HepG2 (cell line): ENCODE data around the gene ARL3. TPM values are rescaled to one million over a fixed set of nuclear protein-coding genes. Genes with fewer than 3 reads are reported as not detected.

Experiments
- ATAC-seq: fragments of 200-7000 bp; cut with Tn5 transposase; 3 replicates; pipeline ENCODE4 v1.9.1; 2020; ENCODE audit warnings: mild to moderate bottlenecking, moderate library complexity
- BruUV-seq: library from RNA; stranded (reverse); fragments of 400-500 nt; replicated peaks from 2 replicates; lab custom pipeline; 2021; lab: Mats Ljungman, UMichigan
- CTCF ChIA-PET: fragments of 300-600 bp; formaldehyde crosslinking; extraction: SDS; loops from one replicate; lab custom pipeline; 2021; ENCODE audit warnings: low total read pairs, inconsistent platforms, low intra/inter-chr PET ratio; lab: Yijun Ruan, JAX
- POLR2A ChIA-PET: fragments of 350-600 bp; sonication (Branson Sonifier 250); formaldehyde crosslinking; loops from one replicate; lab custom pipeline; 2020; ENCODE audit warnings: antibody characterized with exemption, inconsistent platforms; lab: Yijun Ruan, JAX
- DNase-seq: peaks from one replicate; pipeline ENCODE4 v3.0.0-alpha.2; 2015; ENCODE audit warnings: low spot score
- FAIRE-seq: peaks from 3 replicates; lab custom pipeline; 2011; peaks lifted over from hg19 to GRCh38; lab: Jason Lieb, UNC
- H2AFZ ChIP-seq: one replicate; pipeline ENCODE4 v1.6.1; 2011; ENCODE audit warnings: low read length, inconsistent platforms
- H3K27ac ChIP-seq: fragments of 300-600 bp; 3 replicates; pipeline ENCODE4 v1.8.0; 2011; ENCODE audit warnings: mixed run types, mild to moderate bottlenecking, mixed read lengths, low read length, inconsistent platforms; ENCODE audit not compliant: insufficient read depth; ENCODE audit errors: extremely low read length
- H3K27me3 ChIP-seq, 2 experiments: fragments of 200-600 bp in 1 of 2; 2 replicates in 1 of 2; 3 replicates in 1 of 2; pipeline versions ENCODE4 v1.6.0 to v1.8.0; 2011; ENCODE audit warnings: low read length in 2 of 2, mild to moderate bottlenecking in 2 of 2, moderate library complexity in 2 of 2, inconsistent platforms in 1 of 2; ENCODE audit not compliant: insufficient read depth in 2 of 2, control insufficient read depth in 1 of 2
- H3K36me3 ChIP-seq, 2 experiments: fragments of 200-600 bp in 1 of 2; replicated peaks in 1 of 2; 2 replicates in 1 of 2; 3 replicates in 1 of 2; pipeline versions ENCODE4 v1.5.1 to v1.8.0; 2011; ENCODE audit warnings: low read length in 2 of 2, inconsistent platforms in 1 of 2; ENCODE audit not compliant: insufficient read depth in 2 of 2, control insufficient read depth in 1 of 2
- H3K4me1 ChIP-seq: 2 replicates; pipeline ENCODE4 v1.5.1; 2012; ENCODE audit warnings: low read length, inconsistent platforms; ENCODE audit not compliant: insufficient read depth
- H3K4me2 ChIP-seq: 2 replicates; pipeline ENCODE4 v1.6.0; 2011; ENCODE audit warnings: low read depth, low read length, inconsistent platforms
- H3K4me3 ChIP-seq, 3 experiments: fragments of 200-600 bp in 1 of 3; sonication (generic), shearing (Covaris generic) in 1 of 3; replicated peaks in 1 of 3; 2 replicates each; pipeline ENCODE4 v1.5.1; 2011 to 2016; ENCODE audit warnings: low read length in 3 of 3, inconsistent platforms in 2 of 3, low read depth in 2 of 3, mild to moderate bottlenecking in 2 of 3, control low read depth in 1 of 3, mixed read lengths in 1 of 3; ENCODE audit not compliant: insufficient read depth in 1 of 3
- H3K79me2 ChIP-seq: one replicate; pipeline ENCODE4 v1.6.1; 2011; ENCODE audit warnings: low read length, inconsistent platforms; ENCODE audit not compliant: insufficient read depth
- H3K9ac ChIP-seq: 2 replicates; pipeline ENCODE4 v1.6.0; 2011; ENCODE audit warnings: mild to moderate bottlenecking, low read depth, low read length, inconsistent platforms; ENCODE audit not compliant: insufficient read depth
- H3K9me3 ChIP-seq: 2 replicates; pipeline ENCODE4 v1.5.1; 2012; ENCODE audit warnings: mild to moderate bottlenecking, low read length
- H4K20me1 ChIP-seq: 2 replicates; pipeline ENCODE4 v1.6.0; 2011; ENCODE audit warnings: inconsistent platforms, mild to moderate bottlenecking, low read length, moderate library complexity; ENCODE audit not compliant: insufficient read depth
- CEBPG ChIP-seq: IDR thresholded peaks from 2 replicates; pipeline ENCODE4 v1.6.1; 2016
- GABPA ChIP-seq, 2 experiments: IDR thresholded peaks; 2 replicates each; pipeline ENCODE4 v1.6.1; 2011 to 2016; ENCODE audit warnings: low read depth in 2 of 2, low read length in 1 of 2, missing biosample characterization in 1 of 2, missing genetic modification characterization in 1 of 2
- HBP1 ChIP-seq: IDR thresholded peaks from 2 replicates; pipeline ENCODE4 v1.6.1; 2016; ENCODE audit warnings: low read depth, control low read depth
- MTF2 ChIP-seq: sonication (generic); formaldehyde crosslinking; IDR thresholded peaks from 2 replicates; pipeline ENCODE4 v1.5.0; 2020; ENCODE audit warnings: missing genetic modification reagents, borderline replicate concordance
- MYNN ChIP-seq: sonication (generic); formaldehyde crosslinking; IDR thresholded peaks from 2 replicates; pipeline ENCODE4 v1.4.0; 2020; ENCODE audit warnings: mild to moderate bottlenecking, low read depth, missing genetic modification reagents
- PRDM10 ChIP-seq: sonication (generic); formaldehyde crosslinking; IDR thresholded peaks from 2 replicates; pipeline ENCODE4 v1.4.0; 2020; ENCODE audit warnings: low read depth, missing genetic modification reagents
- SIN3A ChIP-seq: IDR thresholded peaks from 2 replicates; pipeline ENCODE4 v1.6.1; 2011; ENCODE audit warnings: low read depth, mild to moderate bottlenecking, control low read depth, low read length, borderline replicate concordance
- SKI ChIP-seq: fragments of 450-650 bp; IDR thresholded peaks from one replicate; pipeline ENCODE4 v1.6.1; 2018; ENCODE audit warnings: mild to moderate bottlenecking; ENCODE audit not compliant: partially characterized antibody
- SSRP1 ChIP-seq: IDR thresholded peaks from 2 replicates; pipeline ENCODE4 v1.6.1; 2016; ENCODE audit warnings: control low read depth
- ZFP1 ChIP-seq: IDR thresholded peaks from 2 replicates; pipeline ENCODE4 v1.6.1; 2016
- ZNF281 ChIP-seq: sonication (generic); formaldehyde crosslinking; IDR thresholded peaks from 2 replicates; pipeline ENCODE4 v1.4.0; 2020; ENCODE audit warnings: missing genetic modification reagents, borderline replicate concordance
- ZNF468 ChIP-seq: sonication (generic); formaldehyde crosslinking; IDR thresholded peaks from 2 replicates; pipeline ENCODE4 v1.8.0; 2022; ENCODE audit warnings: mild to moderate bottlenecking, moderate library complexity, missing genetic modification reagents
- ZNF503 ChIP-seq: sonication (generic); formaldehyde crosslinking; IDR thresholded peaks from 2 replicates; pipeline ENCODE4 v1.4.0; 2020; ENCODE audit warnings: missing genetic modification reagents
- ZNF660 ChIP-seq: sonication (generic); formaldehyde crosslinking; IDR thresholded peaks from 2 replicates; pipeline ENCODE4 v1.5.1; 2020; ENCODE audit warnings: mild to moderate bottlenecking, low read depth, missing genetic modification reagents, borderline replicate concordance
- WGBS: methylation state at CpG from one replicate; pipeline ENCODE4 v1.1.6; 2017; ENCODE audit warnings: low lambda C conversion rate; 5-methylcytosine and 5-hydroxymethylcytosine counted together
- in situ Hi-C: cut with HindIII; loops from 2 replicates; pipeline ENCODE4 v1.10.0; 2017; ENCODE audit warnings: low pct_unique_long_range_greater_than_20kb; ENCODE audit not compliant: extremely low pct_ligation_motif_present
- intact Hi-C: fragments of 100-400 bp; cut with micrococcal nuclease; formaldehyde crosslinking; loops from one replicate; pipeline ENCODE4 v1.10.0; 2022; ENCODE audit not compliant: unreplicated experiment
- polyA plus RNA-seq, 8 experiments: library from polyadenylated mRNA; depleted of rRNA in 3 of 8; stranded (reverse) in 7 of 8; unstranded in 1 of 8; fragments of >200 nt; fragmentation: Illumina TruSeq in 4 of 8; extraction: Trizol in 4 of 8; gene quantifications; 2 replicates each; pipeline versions ENCODE4 v1.2.1 to v1.2.3, GENCODE V29; 2011 to 2016; ENCODE audit warnings: low read depth in 4 of 8, missing spikeins in 1 of 8, mixed read lengths in 1 of 8; ENCODE audit not compliant: insufficient read depth in 1 of 8
- total RNA-seq, 5 experiments: library from RNA; depleted of rRNA; stranded (reverse); fragments of >200 nt; fragmentation: Illumina TruSeq; extraction: Trizol; gene quantifications; 2 replicates each; pipeline ENCODE4 v1.2.3, GENCODE V29; 2016; ENCODE audit warnings: low read depth in 1 of 5

Gene ARL3
- total and polyA plus RNA-seq, 2 of the 13 experiments (the other 11 are each of a cell fraction or from before 2014, with no cell fraction given) = 5.2 to 6.6 TPM

- peak; percentile 51 for DNase-seq
- intact Hi-C loops (loop anchor here (1.0 kb wide), 1 partner anchor 12 kb away; no protein-coding TSS in a partner anchor), in situ Hi-C loops (no loop called here)
- Histone ChIP-seq H3K4me2 (peak overlapping the region; percentile 93), H3K27ac (peak overlapping the region; percentile 95), H3K36me3 (no peaks in the 10 kb centered on the region; a peak in 1 of 5 replicates), H4K20me1 (peaks cover 8% of the 10 kb centered on the region), H3K9ac (peak overlapping the region; percentile 79), H3K79me2 (peaks cover 21% of the 10 kb centered on the region), H3K27me3 (no peaks in the 10 kb centered on the region; a peak in 1 of 5 replicates), H3K4me1 (peaks cover 9% of the 10 kb centered on the region), H3K9me3 (no peaks in the 10 kb centered on the region), H3K4me3 (peak overlapping the region; percentile 60 to 85 (median 82)), H2AFZ (peak overlapping the region; percentile 23)
- no peak for ATAC-seq
- peak; percentile 47 for FAIRE-seq
- ChIA-PET POLR2A (interaction anchor here (0.5 to 4.7 kb wide), 21 partner anchors 8 to 396 kb away, joined by 3 to 121 read pairs (median 6); partner anchors contain the start of genes ACTR1A, ARL3, CUEDC2 and FBXL15), CTCF (no interaction called here)
- under 1% methylated on average over 7 of the region's 7 CpGs for WGBS
- TSS peak; percentile 95 for BruUV-seq
- TF ChIP-seq SSRP1 (CRISPR knock-in tag) (0 out of 2 replicates have a peak, but pooled peaks have one; percentile 15), ZNF503 (CRISPR knock-in tag) (0 out of 2 replicates have a peak, but pooled peaks have one; percentile 17), ZNF468 (no peak), PRDM10 (CRISPR knock-in tag) (0 out of 2 replicates have a peak, but pooled peaks have one; percentile 12), HBP1 (CRISPR knock-in tag) (no peak), ZNF281 (CRISPR knock-in tag) (peak; percentile 15; the same call in 1 of the 2 replicates), GABPA (IDR thresholded peaks at IDR 0.05; ENCODE audit: low read depth, low read length) (no peak), GABPA (CRISPR knock-in tag; IDR thresholded peaks at IDR 0.05; ENCODE audit: low read depth) (no peak), MYNN (CRISPR knock-in tag) (0 out of 2 replicates have a peak, but pooled peaks have one; percentile 7), SIN3A (0 out of 2 replicates have a peak, but pooled peaks have one; percentile 16), SKI (no peak), CEBPG (no peak), MTF2 (CRISPR knock-in tag) (no peak), ZFP1 (CRISPR knock-in tag) (0 out of 2 replicates have a peak, but pooled peaks have one; percentile 27), ZNF660 (CRISPR knock-in tag) (no peak)
Measured at GRCh38 chr10:102641402-102641801, 72.8 kb downstream of the ARL3 start.
